ENCODE results near the gene CHRNA4. TPM values are rescaled to one million over a fixed set of nuclear protein-coding genes. Genes with fewer than 3 reads are reported as not detected.

Gene CHRNA4
- not detected in 2 replicates for total RNA-seq
- long read RNA-seq, result 0 reads

GRCh38 chr20:63360850-63361518 lies at the start of gene CHRNA4:
CHRNA4 (minus strand) TSS chr20:63361349; CDS start chr20:63361165, 184 bp downstream.
- Mint-ChIP-seq H3K36me3 (ENCODE audit: unreplicated experiment) (no peaks in the 10 kb centered on the region), H3K27me3 (ENCODE audit: unreplicated experiment) (peaks cover 12% of the 10 kb centered on the region), H3K4me3 (ENCODE audit: unreplicated experiment) (no peak within 1 kb of the TSS), H3K27ac (ENCODE audit: unreplicated experiment) (no peak within 1 kb of the TSS), H3K9me3 (ENCODE audit: unreplicated experiment) (no peaks in the 10 kb centered on the region), H3K4me1 (ENCODE audit: unreplicated experiment) (no peaks in the 10 kb centered on the region)
- no peak for TF ChIP-seq CTCF (IDR thresholded peaks at IDR 0.05)
- no peak for DNase-seq (ENCODE audit: extremely low spot score, unreplicated experiment)

GRCh38 chr20:63409834-63410435 lies 48.8 kb upstream of the CHRNA4 start:
- no peak for TF ChIP-seq CTCF (IDR thresholded peaks at IDR 0.05)
- Mint-ChIP-seq H3K4me3 (ENCODE audit: unreplicated experiment) (no peak overlapping the region), H3K27me3 (ENCODE audit: unreplicated experiment) (peaks cover 2% of the 10 kb centered on the region), H3K4me1 (ENCODE audit: unreplicated experiment) (no peaks in the 10 kb centered on the region), H3K27ac (ENCODE audit: unreplicated experiment) (no peak overlapping the region), H3K36me3 (ENCODE audit: unreplicated experiment) (no peaks in the 10 kb centered on the region), H3K9me3 (ENCODE audit: unreplicated experiment) (no peaks in the 10 kb centered on the region)
- no peak for DNase-seq (ENCODE audit: extremely low spot score, unreplicated experiment)

- no peaks in the 10 kb centered on the region for H3K9me3 Mint-ChIP-seq (ENCODE audit: unreplicated experiment)
- no peak overlapping the region for H3K4me3 Mint-ChIP-seq (ENCODE audit: unreplicated experiment)
- TF ChIP-seq CTCF (IDR thresholded peaks at IDR 0.05), result no peak
- DNase-seq (ENCODE audit: extremely low spot score, unreplicated experiment), result no peak
- H3K27me3 Mint-ChIP-seq (ENCODE audit: unreplicated experiment), result peaks cover 2% of the 10 kb centered on the region
- H3K27ac Mint-ChIP-seq (ENCODE audit: unreplicated experiment), result no peak overlapping the region
- no peaks in the 10 kb centered on the region for H3K4me1 Mint-ChIP-seq (ENCODE audit: unreplicated experiment)
- no peaks in the 10 kb centered on the region for H3K36me3 Mint-ChIP-seq (ENCODE audit: unreplicated experiment)
Measured at GRCh38 chr20:63409066-63409833, 48.1 kb upstream of the CHRNA4 start.

GRCh38 chr20:63408684-63409046 lies 47.5 kb upstream of the CHRNA4 start:
- TF ChIP-seq CTCF (IDR thresholded peaks at IDR 0.05), result no peak
- no peak overlapping the region for H3K27ac Mint-ChIP-seq (ENCODE audit: unreplicated experiment)
- peaks cover 2% of the 10 kb centered on the region for H3K27me3 Mint-ChIP-seq (ENCODE audit: unreplicated experiment)

More at GRCh38 chr20:63408684-63409046, 47.5 kb upstream of the CHRNA4 start:
- no peaks in the 10 kb centered on the region for H3K36me3 Mint-ChIP-seq (ENCODE audit: unreplicated experiment)
- H3K4me1 Mint-ChIP-seq (ENCODE audit: unreplicated experiment), result no peaks in the 10 kb centered on the region
- H3K9me3 Mint-ChIP-seq (ENCODE audit: unreplicated experiment), result no peaks in the 10 kb centered on the region
- DNase-seq (ENCODE audit: extremely low spot score, unreplicated experiment), result no peak
- H3K4me3 Mint-ChIP-seq (ENCODE audit: unreplicated experiment), result no peak overlapping the region
